ENCODE measurements around the gene DAB1.

DNA sequence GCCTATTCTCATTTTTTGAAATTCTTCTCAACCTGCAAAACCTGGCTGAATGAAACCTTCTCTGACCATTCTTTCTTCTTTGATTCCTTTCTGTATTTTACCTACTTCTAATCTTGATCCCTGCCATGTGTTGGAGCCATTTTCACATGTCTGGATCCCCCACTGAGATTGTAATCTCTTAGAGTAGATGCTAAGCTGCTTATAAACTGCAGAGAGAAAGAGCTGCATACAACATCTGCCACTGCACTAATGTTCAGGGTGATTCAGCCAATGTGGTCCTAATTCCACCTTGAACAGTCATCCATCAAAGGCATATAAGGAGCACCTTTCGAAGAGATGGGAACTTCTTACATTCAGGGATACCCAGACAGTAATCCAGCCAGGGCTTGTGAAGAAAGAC, 16.2 kb upstream of the DAB1 start:
- TF ChIP-seq, protein P1, sequence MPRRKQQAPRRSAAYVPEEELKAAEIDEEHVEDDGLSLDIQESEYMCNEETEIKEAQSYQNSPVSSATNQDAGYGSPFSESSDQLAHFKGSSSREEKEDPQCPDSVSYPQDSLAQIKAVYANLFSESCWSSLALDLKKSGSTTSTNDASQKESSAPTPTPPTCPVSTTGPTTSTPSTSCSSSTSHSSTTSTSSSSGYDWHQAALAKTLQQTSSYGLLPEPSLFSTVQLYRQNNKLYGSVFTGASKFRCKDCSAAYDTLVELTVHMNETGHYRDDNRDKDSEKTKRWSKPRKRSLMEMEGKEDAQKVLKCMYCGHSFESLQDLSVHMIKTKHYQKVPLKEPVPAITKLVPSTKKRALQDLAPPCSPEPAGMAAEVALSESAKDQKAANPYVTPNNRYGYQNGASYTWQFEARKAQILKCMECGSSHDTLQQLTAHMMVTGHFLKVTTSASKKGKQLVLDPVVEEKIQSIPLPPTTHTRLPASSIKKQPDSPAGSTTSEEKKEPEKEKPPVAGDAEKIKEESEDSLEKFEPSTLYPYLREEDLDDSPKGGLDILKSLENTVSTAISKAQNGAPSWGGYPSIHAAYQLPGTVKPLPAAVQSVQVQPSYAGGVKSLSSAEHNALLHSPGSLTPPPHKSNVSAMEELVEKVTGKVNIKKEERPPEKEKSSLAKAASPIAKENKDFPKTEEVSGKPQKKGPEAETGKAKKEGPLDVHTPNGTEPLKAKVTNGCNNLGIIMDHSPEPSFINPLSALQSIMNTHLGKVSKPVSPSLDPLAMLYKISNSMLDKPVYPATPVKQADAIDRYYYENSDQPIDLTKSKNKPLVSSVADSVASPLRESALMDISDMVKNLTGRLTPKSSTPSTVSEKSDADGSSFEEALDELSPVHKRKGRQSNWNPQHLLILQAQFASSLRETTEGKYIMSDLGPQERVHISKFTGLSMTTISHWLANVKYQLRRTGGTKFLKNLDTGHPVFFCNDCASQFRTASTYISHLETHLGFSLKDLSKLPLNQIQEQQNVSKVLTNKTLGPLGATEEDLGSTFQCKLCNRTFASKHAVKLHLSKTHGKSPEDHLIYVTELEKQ (tag by site-specific recombination; IDR thresholded peaks at IDR 0.05; ENCODE audit: borderline replicate concordance) = no peak
- TF ChIP-seq, protein P2, sequence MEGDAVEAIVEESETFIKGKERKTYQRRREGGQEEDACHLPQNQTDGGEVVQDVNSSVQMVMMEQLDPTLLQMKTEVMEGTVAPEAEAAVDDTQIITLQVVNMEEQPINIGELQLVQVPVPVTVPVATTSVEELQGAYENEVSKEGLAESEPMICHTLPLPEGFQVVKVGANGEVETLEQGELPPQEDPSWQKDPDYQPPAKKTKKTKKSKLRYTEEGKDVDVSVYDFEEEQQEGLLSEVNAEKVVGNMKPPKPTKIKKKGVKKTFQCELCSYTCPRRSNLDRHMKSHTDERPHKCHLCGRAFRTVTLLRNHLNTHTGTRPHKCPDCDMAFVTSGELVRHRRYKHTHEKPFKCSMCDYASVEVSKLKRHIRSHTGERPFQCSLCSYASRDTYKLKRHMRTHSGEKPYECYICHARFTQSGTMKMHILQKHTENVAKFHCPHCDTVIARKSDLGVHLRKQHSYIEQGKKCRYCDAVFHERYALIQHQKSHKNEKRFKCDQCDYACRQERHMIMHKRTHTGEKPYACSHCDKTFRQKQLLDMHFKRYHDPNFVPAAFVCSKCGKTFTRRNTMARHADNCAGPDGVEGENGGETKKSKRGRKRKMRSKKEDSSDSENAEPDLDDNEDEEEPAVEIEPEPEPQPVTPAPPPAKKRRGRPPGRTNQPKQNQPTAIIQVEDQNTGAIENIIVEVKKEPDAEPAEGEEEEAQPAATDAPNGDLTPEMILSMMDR (tag by site-specific recombination; IDR thresholded peaks at IDR 0.05) = no peak
- TF ChIP-seq, protein P3, sequence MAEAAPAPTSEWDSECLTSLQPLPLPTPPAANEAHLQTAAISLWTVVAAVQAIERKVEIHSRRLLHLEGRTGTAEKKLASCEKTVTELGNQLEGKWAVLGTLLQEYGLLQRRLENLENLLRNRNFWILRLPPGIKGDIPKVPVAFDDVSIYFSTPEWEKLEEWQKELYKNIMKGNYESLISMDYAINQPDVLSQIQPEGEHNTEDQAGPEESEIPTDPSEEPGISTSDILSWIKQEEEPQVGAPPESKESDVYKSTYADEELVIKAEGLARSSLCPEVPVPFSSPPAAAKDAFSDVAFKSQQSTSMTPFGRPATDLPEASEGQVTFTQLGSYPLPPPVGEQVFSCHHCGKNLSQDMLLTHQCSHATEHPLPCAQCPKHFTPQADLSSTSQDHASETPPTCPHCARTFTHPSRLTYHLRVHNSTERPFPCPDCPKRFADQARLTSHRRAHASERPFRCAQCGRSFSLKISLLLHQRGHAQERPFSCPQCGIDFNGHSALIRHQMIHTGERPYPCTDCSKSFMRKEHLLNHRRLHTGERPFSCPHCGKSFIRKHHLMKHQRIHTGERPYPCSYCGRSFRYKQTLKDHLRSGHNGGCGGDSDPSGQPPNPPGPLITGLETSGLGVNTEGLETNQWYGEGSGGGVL (tag by site-specific recombination; IDR thresholded peaks at IDR 0.05) = no peak
- TF ChIP-seq ZNF623 (tag by site-specific recombination; IDR thresholded peaks at IDR 0.05) (no peak), ZNF621 (tag by site-specific recombination; IDR thresholded peaks at IDR 0.05) (no peak), MZF1 (tag by site-specific recombination; IDR thresholded peaks at IDR 0.05; ENCODE audit: borderline replicate concordance) (no peak), ZFHX2 (tag by site-specific recombination; conservative IDR thresholded peaks at IDR 0.05) (no peak), ZNF549 (tag by site-specific recombination; IDR thresholded peaks at IDR 0.05) (no peak), ZNF658 (tag by site-specific recombination; IDR thresholded peaks at IDR 0.05) (no peak)
- TF ChIP-seq, protein P4, sequence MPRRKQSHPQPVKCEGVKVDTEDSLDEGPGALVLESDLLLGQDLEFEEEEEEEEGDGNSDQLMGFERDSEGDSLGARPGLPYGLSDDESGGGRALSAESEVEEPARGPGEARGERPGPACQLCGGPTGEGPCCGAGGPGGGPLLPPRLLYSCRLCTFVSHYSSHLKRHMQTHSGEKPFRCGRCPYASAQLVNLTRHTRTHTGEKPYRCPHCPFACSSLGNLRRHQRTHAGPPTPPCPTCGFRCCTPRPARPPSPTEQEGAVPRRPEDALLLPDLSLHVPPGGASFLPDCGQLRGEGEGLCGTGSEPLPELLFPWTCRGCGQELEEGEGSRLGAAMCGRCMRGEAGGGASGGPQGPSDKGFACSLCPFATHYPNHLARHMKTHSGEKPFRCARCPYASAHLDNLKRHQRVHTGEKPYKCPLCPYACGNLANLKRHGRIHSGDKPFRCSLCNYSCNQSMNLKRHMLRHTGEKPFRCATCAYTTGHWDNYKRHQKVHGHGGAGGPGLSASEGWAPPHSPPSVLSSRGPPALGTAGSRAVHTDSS (tag by site-specific recombination; IDR thresholded peaks at IDR 0.05) = no peak
- TF ChIP-seq, protein P5, sequence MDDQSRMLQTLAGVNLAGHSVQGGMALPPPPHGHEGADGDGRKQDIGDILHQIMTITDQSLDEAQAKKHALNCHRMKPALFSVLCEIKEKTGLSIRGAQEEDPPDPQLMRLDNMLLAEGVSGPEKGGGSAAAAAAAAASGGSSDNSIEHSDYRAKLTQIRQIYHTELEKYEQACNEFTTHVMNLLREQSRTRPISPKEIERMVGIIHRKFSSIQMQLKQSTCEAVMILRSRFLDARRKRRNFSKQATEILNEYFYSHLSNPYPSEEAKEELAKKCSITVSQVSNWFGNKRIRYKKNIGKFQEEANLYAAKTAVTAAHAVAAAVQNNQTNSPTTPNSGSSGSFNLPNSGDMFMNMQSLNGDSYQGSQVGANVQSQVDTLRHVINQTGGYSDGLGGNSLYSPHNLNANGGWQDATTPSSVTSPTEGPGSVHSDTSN (CRISPR knock-in tag; IDR thresholded peaks at IDR 0.05) = no peak
